GM19035 (cell line): ENCODE data around the gene PNMA8B.

Experiments used
- ATAC-seq: cut with Tn5 transposase; IDR thresholded peaks from one replicate; pipeline ENCODE4 v1.9.1; 2021; ENCODE audit not compliant: unreplicated experiment

PNMA8B gene

GRCh38 chr19:46487802-46488445, 7.7 kb downstream of the PNMA8B start:
- ATAC-seq = no peak

GRCh38 chr19:46487178-46487801, 8.4 kb downstream of the PNMA8B start:
- ATAC-seq = no peak

- no peak for ATAC-seq
Measured at GRCh38 chr19:46486358-46486757, 9.3 kb downstream of the PNMA8B start.

GRCh38 chr19:46484656-46485055, 11.0 kb downstream of the PNMA8B start:
- ATAC-seq = no peak

GRCh38 chr19:46482631-46483030, 13.0 kb downstream of the PNMA8B start:
- no peak for ATAC-seq

- ATAC-seq = no peak
Measured at GRCh38 chr19:46481947-46482346, 13.7 kb downstream of the PNMA8B start.

GRCh38 chr19:46481223-46481848, 14.3 kb downstream of the PNMA8B start:
- no peak for ATAC-seq

- no peak for ATAC-seq
Measured at GRCh38 chr19:46480415-46480814, 15.3 kb downstream of the PNMA8B start.

- no peak for ATAC-seq
Measured at GRCh38 chr19:46478356-46478986, 17.2 kb downstream of the PNMA8B start.

GRCh38 chr19:46475986-46476385, 19.7 kb downstream of the PNMA8B start:
- ATAC-seq = no peak

- ATAC-seq = no peak
Measured at GRCh38 chr19:46474211-46474610, 21.5 kb downstream of the PNMA8B start.

- ATAC-seq = no peak
Measured at GRCh38 chr19:46472592-46472991, 23.1 kb downstream of the PNMA8B start.

GRCh38 chr19:46471811-46472543, 23.7 kb downstream of the PNMA8B start:
- ATAC-seq = no peak

- ATAC-seq = no peak
Measured at GRCh38 chr19:46471116-46471733, 24.4 kb downstream of the PNMA8B start, which contains the start of gene PNMA8A. Gene PNMA8A, minus strand, starts transcription at chr19:46471563. Its CDS starts 528 bp downstream, at chr19:46471035.

- ATAC-seq = no peak
Measured at GRCh38 chr19:46470376-46470775, 25.3 kb downstream of the PNMA8B start.

- no peak for ATAC-seq
Measured at GRCh38 chr19:46469541-46470185, 26.0 kb downstream of the PNMA8B start.

- no peak for ATAC-seq
Measured at GRCh38 chr19:46466536-46467196, 29.0 kb downstream of the PNMA8B start.

- ATAC-seq = no peak
Measured at GRCh38 chr19:46463516-46463915, 32.2 kb downstream of the PNMA8B start.

GRCh38 chr19:46461537-46461936, 34.1 kb downstream of the PNMA8B start:
- ATAC-seq = no peak

- ATAC-seq = no peak
Measured at GRCh38 chr19:46460981-46461380, 34.7 kb downstream of the PNMA8B start.
